KMS-11 (cell line): ENCODE data around the gene CTAG1A.
"Not testable (repeated sequence)": the region's sequence is repeated elsewhere in the genome, so short reads cannot be mapped to it uniquely, and the experiment has no call there.

ENCODE experiments used
- H2AFZ ChIP-seq: fragments of 200-600 bp; sonication (generic); 2 replicates; pipeline ENCODE4 v1.6.1; 2016; ENCODE audit warnings: antibody characterized with exemption, mixed run types, low read depth
- H3K27ac ChIP-seq: fragments of 200-600 bp; sonication (generic); 2 replicates; pipeline ENCODE4 v1.6.1; 2016; ENCODE audit warnings: mild to moderate bottlenecking, mixed run types
- H3K27me3 ChIP-seq: fragments of 200-600 bp; sonication (generic); 2 replicates; pipeline ENCODE4 v1.6.1; 2017; ENCODE audit warnings: mild to moderate bottlenecking, low read depth, mixed run types, moderate library complexity; ENCODE audit not compliant: insufficient read depth
- H3K36me3 ChIP-seq: fragments of 200-600 bp; sonication (generic); 2 replicates; pipeline ENCODE4 v1.6.1; 2017; ENCODE audit warnings: mild to moderate bottlenecking, mixed run types; ENCODE audit not compliant: insufficient read depth
- H3K4me1 ChIP-seq: fragments of 200-600 bp; sonication (generic); 2 replicates; pipeline ENCODE4 v1.6.1; 2016; ENCODE audit warnings: mild to moderate bottlenecking, low read depth, mixed run types; ENCODE audit not compliant: poor library complexity, severe bottlenecking
- H3K4me2 ChIP-seq: fragments of 200-600 bp; sonication (generic); 2 replicates; pipeline ENCODE4 v1.7.0; 2016; ENCODE audit warnings: mild to moderate bottlenecking, mixed run types
- H3K4me3 ChIP-seq: fragments of 200-600 bp; sonication (generic); IDR thresholded peaks from 2 replicates; pipeline ENCODE4 v1.6.1; 2017; ENCODE audit warnings: low read depth, low read length, mixed read lengths; ENCODE audit not compliant: insufficient read depth
- H3K79me2 ChIP-seq: fragments of 200-600 bp; sonication (generic); 2 replicates; pipeline ENCODE4 v1.6.1; 2016; ENCODE audit warnings: low read depth, mixed run types; ENCODE audit not compliant: insufficient read depth
- H3K9ac ChIP-seq: fragments of 200-600 bp; sonication (generic); 2 replicates; pipeline ENCODE4 v1.6.1; 2016; ENCODE audit warnings: mild to moderate bottlenecking, mixed run types
- H4K20me1 ChIP-seq: fragments of 200-600 bp; sonication (generic); 2 replicates; pipeline ENCODE4 v1.6.1; 2016; ENCODE audit warnings: mild to moderate bottlenecking, mixed run types; ENCODE audit not compliant: insufficient read depth
- CTCF ChIP-seq: fragments of 200-600 bp; sonication (generic); conservative IDR thresholded peaks from 2 replicates; pipeline ENCODE4 v1.6.1; 2017; ENCODE audit warnings: low read depth, mild to moderate bottlenecking, antibody characterized with exemption, low read length, moderate library complexity, mixed read lengths

Gene CTAG1A

GRCh38 chrX:154546354-154547244 is 38.3 kb upstream of the CTAG1A start, which contains the start of gene G6PD:
Gene G6PD (minus strand): TSS chrX:154546846. CDS start chrX:154546155, 691 bp downstream.
- no peaks in the 10 kb centered on the region for H3K27me3 ChIP-seq
- H3K4me2 ChIP-seq: peak within 1 kb of the TSS; percentile 89
- peak within 1 kb of the TSS; percentile 71 for H3K27ac ChIP-seq
- H2AFZ ChIP-seq: peak within 1 kb of the TSS; percentile 64; the same call in 1 of the 2 replicates
- no peak within 1 kb of the TSS for H3K4me3 ChIP-seq
- no peaks in the 10 kb centered on the region for H4K20me1 ChIP-seq
- H3K9ac ChIP-seq: peak within 1 kb of the TSS; percentile 61
- H3K36me3 ChIP-seq: no peaks in the 10 kb centered on the region
- H3K79me2 ChIP-seq: peaks cover 28% of the 10 kb centered on the region
- TF ChIP-seq CTCF: no peak
- H3K4me1 ChIP-seq: peaks cover 14% of the 10 kb centered on the region

- Histone ChIP-seq H3K79me2 (peaks cover 28% of the 10 kb centered on the region), H2AFZ (peak within 1 kb of the TSS; percentile 64; the same call in 1 of the 2 replicates)
These were observed 37.5 kb upstream of the CTAG1A start, which contains the start of gene IKBKG for GRCh38 chrX:154547245-154548027. Gene IKBKG (plus strand): TSS chrX:154547620. CDS start chrX:154552003, 4,383 bp downstream.

GRCh38 chrX:154548028-154548316 is 37.0 kb upstream of the CTAG1A start:
- H3K79me2 ChIP-seq: peaks cover 28% of the 10 kb centered on the region
- no peak for TF ChIP-seq CTCF
- no peak overlapping the region for H3K4me3 ChIP-seq
- peak overlapping the region; percentile 64; the same call in 1 of the 2 replicates for H2AFZ ChIP-seq
- peak overlapping the region; percentile 67 for H3K4me2 ChIP-seq
- no peaks in the 10 kb centered on the region for H3K27me3 ChIP-seq
- peak overlapping the region; percentile 71 for H3K27ac ChIP-seq
- peak overlapping the region; percentile 61 for H3K9ac ChIP-seq
- no peaks in the 10 kb centered on the region for H4K20me1 ChIP-seq
- no peaks in the 10 kb centered on the region for H3K36me3 ChIP-seq
- peaks cover 14% of the 10 kb centered on the region for H3K4me1 ChIP-seq

More at GRCh38 chrX:154547245-154548027, 37.5 kb upstream of the CTAG1A start, which contains the start of gene IKBKG:
- Histone ChIP-seq H3K4me1 (peaks cover 14% of the 10 kb centered on the region), H3K27me3 (no peaks in the 10 kb centered on the region), H3K36me3 (no peaks in the 10 kb centered on the region), H3K4me2 (peak within 1 kb of the TSS; percentile 89), H4K20me1 (no peaks in the 10 kb centered on the region), H3K27ac (peak within 1 kb of the TSS; percentile 71), H3K4me3 (no peak within 1 kb of the TSS), H3K9ac (peak within 1 kb of the TSS; percentile 61)
- TF ChIP-seq CTCF: no peak

GRCh38 chrX:154549766-154550165 is 35.2 kb upstream of the CTAG1A start:
- peaks cover 28% of the 10 kb centered on the region for H3K79me2 ChIP-seq
- no peaks in the 10 kb centered on the region for H3K27me3 ChIP-seq
- no peaks in the 10 kb centered on the region for H3K36me3 ChIP-seq
- H3K4me1 ChIP-seq: peaks cover 14% of the 10 kb centered on the region
- H4K20me1 ChIP-seq: no peaks in the 10 kb centered on the region
- no peak overlapping the region for H3K4me2 ChIP-seq
- H2AFZ ChIP-seq: no peak overlapping the region
- TF ChIP-seq CTCF: no peak
- H3K4me3 ChIP-seq: no peak overlapping the region
- no peak overlapping the region for H3K9ac ChIP-seq
- H3K27ac ChIP-seq: no peak overlapping the region

- not testable (repeated sequence) for H3K36me3 ChIP-seq, H4K20me1 ChIP-seq, H3K27me3 ChIP-seq, H3K9ac ChIP-seq, H3K4me2 ChIP-seq, H3K27ac ChIP-seq, H3K4me3 ChIP-seq, H3K4me1 ChIP-seq, H2AFZ ChIP-seq
- peaks cover 28% of the 10 kb centered on the region for H3K79me2 ChIP-seq
These were observed 32.7 kb upstream of the CTAG1A start for GRCh38 chrX:154552112-154552806.

- not testable (repeated sequence) for H2AFZ ChIP-seq, H3K4me3 ChIP-seq, H3K27me3 ChIP-seq, H3K36me3 ChIP-seq, H3K4me2 ChIP-seq, H3K27ac ChIP-seq, H3K4me1 ChIP-seq, H4K20me1 ChIP-seq, H3K9ac ChIP-seq, H3K79me2 ChIP-seq
These were observed 26.8 kb upstream of the CTAG1A start for GRCh38 chrX:154558060-154558690.
